ENCODE measurements around the gene RPS24. TPM values are rescaled to one million over a fixed set of nuclear protein-coding genes. Genes with fewer than 3 reads are reported as not detected.

The RPS24 gene
- total and polyA plus RNA-seq, 2 of the 13 experiments (the other 11 are each of a cell fraction or from before 2014, with no cell fraction given) = 2,690 to 3,319 TPM

- no peak overlapping the region for H2AFZ ChIP-seq (ENCODE audit: low read length)
- FAIRE-seq = no peak
- WGBS (ENCODE audit: low lambda C conversion rate) = over 99% methylated on average over 4 of the region's 4 CpGs
- ChIA-PET CTCF (ENCODE audit: low intra/inter-chr PET ratio, low total read pairs) (no interaction called here), POLR2A (interaction anchor here (1.1 kb wide), 1 partner anchor 19 kb away, joined by 3 read pairs; no protein-coding TSS in a partner anchor)
- H3K79me2 ChIP-seq (ENCODE audit: insufficient read depth, low read length) = no peaks in the 10 kb centered on the region
- H3K4me3 ChIP-seq (replicated peaks in 1 of 3; ENCODE audit: insufficient read depth in 1 of 3, low read depth in 2 of 3, low read length in 3 of 3) = no peak overlapping the region
- peaks cover 24 to 87% of the 10 kb centered on the region in 2 experiments for H3K36me3 ChIP-seq (replicated peaks in 1 of 2; ENCODE audit: control insufficient read depth in 1 of 2, insufficient read depth in 2 of 2, low read length in 2 of 2)
- no peak for TF ChIP-seq IRX3 (CRISPR knock-in tag; IDR thresholded peaks at IDR 0.05; ENCODE audit: borderline replicate concordance, low read depth)
- TF ChIP-seq TEAD3 (CRISPR knock-in tag; optimal IDR thresholded peaks at IDR 0.05; ENCODE audit: borderline replicate concordance) = no peak
- no peak for TF ChIP-seq ZFAT (CRISPR knock-in tag; conservative IDR thresholded peaks at IDR 0.05)
- TF ChIP-seq ZNF773 (CRISPR knock-in tag; IDR thresholded peaks at IDR 0.05; ENCODE audit: borderline replicate concordance) = no peak
- no peak for TF ChIP-seq ZNF780A (CRISPR knock-in tag; IDR thresholded peaks at IDR 0.05)
- no peak for TF ChIP-seq PBX2 (CRISPR knock-in tag; IDR thresholded peaks at IDR 0.05)
- no peak for TF ChIP-seq PRDM15 (CRISPR knock-in tag; IDR thresholded peaks at IDR 0.05)
- TF ChIP-seq ZNF607 (CRISPR knock-in tag; IDR thresholded peaks at IDR 0.05; ENCODE audit: borderline replicate concordance) = no peak
- TF ChIP-seq STAG1 (CRISPR knock-in tag; IDR thresholded peaks at IDR 0.05) = no peak
- no peak overlapping the region for H3K9ac ChIP-seq (ENCODE audit: insufficient read depth, low read depth, low read length)
- H3K4me1 ChIP-seq (ENCODE audit: insufficient read depth, low read length) = no peaks in the 10 kb centered on the region
- no peaks in the 10 kb centered on the region for H4K20me1 ChIP-seq (ENCODE audit: insufficient read depth, low read length)
- BruUV-seq (replicated peaks) = no TSS peak
- ATAC-seq = no peak
- H3K4me2 ChIP-seq (ENCODE audit: low read depth, low read length) = no peak overlapping the region
- no peak overlapping the region for H3K27ac ChIP-seq (ENCODE audit: extremely low read length, insufficient read depth, low read length)
- in situ Hi-C loops (cut with HindIII; ENCODE audit: extremely low pct_ligation_motif_present, low pct_unique_long_range_greater_than_20kb) = no loop called here
- no peaks in the 10 kb centered on the region for H3K27me3 ChIP-seq (ENCODE audit: control insufficient read depth in 1 of 2, insufficient read depth in 2 of 2, low read length in 2 of 2)
- no peaks in the 10 kb centered on the region for H3K9me3 ChIP-seq (ENCODE audit: low read length)
- DNase-seq (ENCODE audit: low spot score) = no peak
- intact Hi-C loops (cut with micrococcal nuclease; ENCODE audit: unreplicated experiment) = no loop called here
These were observed 22.6 kb upstream of the RPS24 start for GRCh38 chr10:78011065-78011464.

All from HepG2 (cell line).